Testis (tissue), 2 donors: ENCODE data around the gene FCRL2.

Experiments used
- POLR2A ChIP-seq: fragments of 450-650 bp; IDR thresholded peaks from one replicate; pipeline ENCODE4 v1.6.1; 2017; ENCODE audit warnings: antibody characterized with exemption, mild to moderate bottlenecking, moderate library complexity
- TF ChIP-seq, protein P1 (sequence below), 3 experiments: fragments of 450-650 bp in 2 of 3; fragments of 200-600 bp in 1 of 3; sonication (generic) in 1 of 3; IDR thresholded peaks; one replicate each; pipeline ENCODE4 v1.5.1; 2016 to 2019; ENCODE audit warnings: antibody characterized with exemption in 3 of 3, mild to moderate bottlenecking in 2 of 3, moderate library complexity in 1 of 3

DNA sequence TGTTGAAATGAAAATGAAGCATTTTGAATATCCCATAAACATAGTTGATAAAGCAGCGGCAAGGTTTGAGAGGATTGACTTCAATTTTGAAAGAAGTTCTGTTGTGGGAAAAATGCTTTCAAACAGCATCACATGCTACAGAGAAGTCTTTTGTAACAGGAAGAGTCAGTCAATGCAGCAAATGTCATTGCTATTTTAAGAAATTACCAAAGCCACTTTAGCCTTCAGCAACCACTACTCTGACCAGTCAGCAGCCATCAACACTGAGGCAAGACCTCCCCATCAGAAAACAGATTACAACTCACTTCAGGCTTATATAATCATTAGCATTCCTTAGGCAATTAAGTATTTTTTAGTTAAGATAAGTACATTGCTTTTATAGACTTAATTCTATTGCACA is 42.6 kb downstream of the FCRL2 start:
- TF ChIP-seq, protein P1, sequence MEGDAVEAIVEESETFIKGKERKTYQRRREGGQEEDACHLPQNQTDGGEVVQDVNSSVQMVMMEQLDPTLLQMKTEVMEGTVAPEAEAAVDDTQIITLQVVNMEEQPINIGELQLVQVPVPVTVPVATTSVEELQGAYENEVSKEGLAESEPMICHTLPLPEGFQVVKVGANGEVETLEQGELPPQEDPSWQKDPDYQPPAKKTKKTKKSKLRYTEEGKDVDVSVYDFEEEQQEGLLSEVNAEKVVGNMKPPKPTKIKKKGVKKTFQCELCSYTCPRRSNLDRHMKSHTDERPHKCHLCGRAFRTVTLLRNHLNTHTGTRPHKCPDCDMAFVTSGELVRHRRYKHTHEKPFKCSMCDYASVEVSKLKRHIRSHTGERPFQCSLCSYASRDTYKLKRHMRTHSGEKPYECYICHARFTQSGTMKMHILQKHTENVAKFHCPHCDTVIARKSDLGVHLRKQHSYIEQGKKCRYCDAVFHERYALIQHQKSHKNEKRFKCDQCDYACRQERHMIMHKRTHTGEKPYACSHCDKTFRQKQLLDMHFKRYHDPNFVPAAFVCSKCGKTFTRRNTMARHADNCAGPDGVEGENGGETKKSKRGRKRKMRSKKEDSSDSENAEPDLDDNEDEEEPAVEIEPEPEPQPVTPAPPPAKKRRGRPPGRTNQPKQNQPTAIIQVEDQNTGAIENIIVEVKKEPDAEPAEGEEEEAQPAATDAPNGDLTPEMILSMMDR (IDR thresholded peaks at IDR 0.05): no peak
- TF ChIP-seq POLR2A: no peak
